HEK293T (cell line): ENCODE data around the gene LHX2.

Source experiments
- ARNT ChIP-seq: fragments of 450-650 bp; IDR thresholded peaks from 2 replicates; pipeline ENCODE4 v1.6.1; 2017; ENCODE audit warnings: mild to moderate bottlenecking
- BHLHE40 ChIP-seq: fragments of 450-650 bp; IDR thresholded peaks from 2 replicates; pipeline ENCODE4 v1.6.1; 2016; ENCODE audit warnings: mild to moderate bottlenecking, moderate library complexity, borderline replicate concordance
- ELF4 ChIP-seq: fragments of 450-650 bp; IDR thresholded peaks from 2 replicates; pipeline ENCODE4 v1.6.1; 2017; ENCODE audit warnings: antibody characterized with exemption
- FOXK2 ChIP-seq: fragments of 450-650 bp; IDR thresholded peaks from 2 replicates; pipeline ENCODE4 v1.6.1; 2016; ENCODE audit warnings: mild to moderate bottlenecking
- HDGF ChIP-seq: fragments of 450-650 bp; IDR thresholded peaks from 2 replicates; pipeline ENCODE4 v1.6.1; 2017; ENCODE audit warnings: antibody characterized with exemption, borderline replicate concordance
- LEF1 ChIP-seq: fragments of 450-650 bp; IDR thresholded peaks from 2 replicates; pipeline ENCODE4 v1.6.1; 2017; ENCODE audit warnings: mild to moderate bottlenecking, borderline replicate concordance
- NFRKB ChIP-seq: fragments of 450-650 bp; IDR thresholded peaks from 2 replicates; pipeline ENCODE4 v1.6.1; 2016; ENCODE audit warnings: mild to moderate bottlenecking, moderate library complexity
- SP1 ChIP-seq: fragments of 450-650 bp; IDR thresholded peaks from 2 replicates; pipeline ENCODE4 v1.6.1; 2017
- SUZ12 ChIP-seq: fragments of 450-650 bp; IDR thresholded peaks from 2 replicates; pipeline ENCODE4 v1.6.1; 2016; ENCODE audit warnings: mild to moderate bottlenecking
- TARDBP ChIP-seq: fragments of 450-650 bp; IDR thresholded peaks from 2 replicates; pipeline ENCODE4 v1.6.1; 2016
- ZNF384 ChIP-seq: fragments of 450-650 bp; IDR thresholded peaks from 2 replicates; pipeline ENCODE4 v1.6.1; 2016

GRCh38 chr9:124045830-124046177 is 34.2 kb downstream of the LHX2 start:
- TF ChIP-seq ARNT (no peak), BHLHE40 (no peak), SUZ12 (no peak), NFRKB (no peak), FOXK2 (no peak), SP1 (no peak), HDGF (no peak), LEF1 (no peak), TARDBP (no peak), ZNF384 (no peak), ELF4 (no peak)
